Mononuclear cell (primary cell): ENCODE results near the gene DCAKD. TPM values are rescaled to one million over a fixed set of nuclear protein-coding genes. Genes with fewer than 3 reads are reported as not detected.

ENCODE experiments used
- H3K27me3 ChIP-seq: 2 replicates; pipeline ENCODE4 v1.6.0; 2011; ENCODE audit warnings: low read length, control low read depth; ENCODE audit not compliant: insufficient read depth
- H3K4me1 ChIP-seq: 2 replicates; pipeline ENCODE4 v1.5.1; 2011; ENCODE audit warnings: mild to moderate bottlenecking, low read length, control low read depth; ENCODE audit not compliant: insufficient read depth
- H3K4me3 ChIP-seq: 2 replicates; pipeline ENCODE4 v1.5.1; 2011; ENCODE audit warnings: mild to moderate bottlenecking, low read length, moderate library complexity
- H3K9me3 ChIP-seq: 2 replicates; pipeline ENCODE4 v1.5.1; 2011; ENCODE audit warnings: low read depth, mild to moderate bottlenecking, control low read depth, low read length
- total RNA-seq: library from RNA; depleted of rRNA; stranded (reverse); fragments of >200 nt; gene quantifications from one replicate; pipeline ENCODE4 v1.2.3, GENCODE V29; 2012

Gene DCAKD
- total RNA-seq, 1 donor, result 8.9 TPM

DNA sequence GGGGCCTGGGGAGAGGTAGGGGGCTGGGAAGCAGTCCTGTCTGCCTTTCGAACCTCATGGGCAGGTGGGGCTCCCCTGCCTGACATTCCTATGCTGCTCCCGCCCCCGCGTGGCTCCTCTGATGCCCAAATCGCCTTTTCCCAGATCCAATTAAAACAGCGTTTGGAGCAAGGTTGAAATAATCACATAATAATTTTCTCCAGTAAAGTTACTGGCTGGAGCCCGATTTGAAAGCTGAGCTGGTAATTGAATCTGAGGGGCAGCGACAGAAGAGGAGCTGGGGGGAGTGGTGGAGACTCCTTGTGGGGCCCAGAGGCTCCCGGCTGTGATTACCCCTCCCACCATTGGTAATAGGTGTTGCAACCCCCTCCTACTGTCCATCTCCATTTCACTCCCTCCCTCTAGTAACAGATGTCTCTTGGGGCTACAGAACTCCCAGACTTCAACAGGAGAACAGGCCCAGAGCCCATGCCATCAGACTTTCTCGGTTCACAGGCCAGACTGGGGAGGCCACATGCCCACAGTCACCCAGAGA, 44.4 kb downstream of the DCAKD start:
- Histone ChIP-seq H3K9me3 (no peaks in the 10 kb centered on the region), H3K4me3 (no peak overlapping the region), H3K4me1 (no peaks in the 10 kb centered on the region), H3K27me3 (no peaks in the 10 kb centered on the region)

DNA sequence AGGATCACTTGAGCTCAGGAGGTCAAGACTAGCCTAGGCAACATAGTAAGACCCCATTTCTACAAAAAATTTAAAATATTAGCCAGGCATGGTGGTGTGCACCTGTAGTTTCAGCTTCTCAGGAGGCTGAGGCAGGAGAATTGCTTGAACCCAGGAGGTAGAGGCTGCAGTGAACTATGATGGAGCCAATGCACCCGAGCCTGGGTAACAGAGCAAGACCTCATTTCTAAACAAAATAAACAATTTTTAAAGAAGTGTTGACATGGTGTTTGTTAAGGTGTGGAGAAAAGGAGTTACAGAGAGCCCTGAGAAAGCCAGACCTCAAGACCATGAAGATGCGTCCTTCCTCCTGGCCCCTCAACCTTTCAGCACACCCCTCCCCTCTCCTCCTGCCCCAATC, 45.7 kb downstream of the DCAKD start:
- H3K27me3 ChIP-seq, result no peaks in the 10 kb centered on the region
- no peak overlapping the region for H3K4me3 ChIP-seq
- no peaks in the 10 kb centered on the region for H3K9me3 ChIP-seq
- no peaks in the 10 kb centered on the region for H3K4me1 ChIP-seq

DNA sequence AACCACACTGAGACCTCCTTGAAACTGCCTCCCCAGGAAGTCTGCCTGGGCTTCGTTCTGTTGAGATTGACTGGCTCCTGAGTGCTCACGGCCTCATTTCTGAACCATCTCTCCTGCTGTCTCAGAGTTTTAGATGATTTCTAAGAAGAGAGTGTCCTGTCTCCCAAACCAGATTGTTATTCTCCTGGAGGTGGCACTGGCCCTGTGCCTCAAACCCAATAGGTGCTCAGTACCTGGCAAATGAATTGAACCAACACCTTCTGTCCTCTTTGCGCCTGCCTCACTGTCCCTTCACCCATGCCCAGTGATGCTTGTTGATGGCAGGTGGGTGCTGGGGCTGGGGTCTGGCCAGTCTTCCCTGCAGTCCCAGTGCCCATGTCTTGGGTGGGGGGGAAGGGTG, 47.0 kb downstream of the DCAKD start:
- Histone ChIP-seq H3K27me3 (no peaks in the 10 kb centered on the region), H3K4me1 (no peaks in the 10 kb centered on the region), H3K4me3 (no peak overlapping the region), H3K9me3 (peaks cover 3% of the 10 kb centered on the region)

DNA sequence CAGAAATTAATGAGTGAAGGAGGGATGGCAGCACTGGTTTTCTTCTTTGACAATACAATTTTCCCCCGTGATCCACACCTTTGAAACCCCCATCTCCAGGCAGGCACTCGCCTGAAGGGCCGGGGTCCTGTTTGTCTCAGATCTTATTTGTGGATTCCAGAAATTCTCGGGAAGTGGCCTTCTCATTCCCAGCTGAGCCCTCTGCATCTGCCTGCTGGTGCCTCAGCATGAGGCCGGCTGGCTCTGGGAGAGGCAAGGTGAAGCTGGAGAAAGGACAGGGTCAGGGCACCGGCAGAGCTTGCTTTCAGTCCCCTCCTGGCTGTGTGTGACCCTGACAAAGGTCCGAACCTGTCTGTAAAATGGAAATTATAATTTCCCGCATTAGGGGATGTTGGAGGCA, 47.6 kb downstream of the DCAKD start:
- H3K4me1 ChIP-seq, result no peaks in the 10 kb centered on the region
- H3K9me3 ChIP-seq, result peaks cover 5% of the 10 kb centered on the region
- no peak overlapping the region for H3K4me3 ChIP-seq
- H3K27me3 ChIP-seq, result no peaks in the 10 kb centered on the region

DNA sequence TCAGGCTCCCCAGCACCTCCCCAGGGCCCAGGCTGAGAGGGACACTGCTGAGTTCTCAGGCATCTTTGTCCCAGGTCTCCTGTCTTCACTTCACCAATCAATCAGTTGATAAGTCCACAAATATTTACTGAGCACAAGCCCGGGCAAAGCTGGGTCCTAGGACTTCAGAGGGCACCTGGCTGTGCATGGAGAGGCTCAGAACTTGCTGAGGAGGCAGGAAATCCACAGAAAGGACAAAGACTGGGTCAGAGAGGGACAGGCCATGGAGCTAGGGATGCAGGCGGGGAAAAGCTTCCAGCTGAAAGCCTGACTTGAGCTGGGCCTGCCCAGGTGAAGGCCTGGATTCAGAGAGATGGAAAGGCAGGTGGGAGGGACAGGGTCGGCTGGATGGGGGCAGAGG, 50.1 kb downstream of the DCAKD start:
- Histone ChIP-seq H3K9me3 (peaks cover 5% of the 10 kb centered on the region), H3K4me3 (no peak overlapping the region), H3K27me3 (no peaks in the 10 kb centered on the region), H3K4me1 (no peaks in the 10 kb centered on the region)

DNA sequence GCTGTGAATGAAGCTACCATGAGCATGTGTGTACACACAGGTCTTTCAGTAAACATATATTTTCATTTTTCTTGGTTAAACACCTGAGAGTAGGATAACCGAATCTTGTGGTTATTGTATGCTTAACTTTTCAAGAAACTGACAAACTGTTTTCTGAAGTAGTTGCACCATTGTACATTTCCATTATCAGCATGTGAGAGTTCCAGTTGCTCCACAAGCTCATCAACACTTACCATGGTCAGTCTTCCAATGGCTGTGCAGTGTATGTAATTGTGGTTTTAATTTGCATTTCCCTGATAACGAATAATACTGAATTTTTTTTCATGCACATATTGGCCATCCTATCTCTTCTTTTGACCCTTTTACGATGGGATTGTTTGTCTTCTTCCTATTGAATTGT, 52.0 kb downstream of the DCAKD start:
- Histone ChIP-seq H3K4me3 (no peak overlapping the region), H3K27me3 (no peaks in the 10 kb centered on the region), H3K9me3 (peaks cover 5% of the 10 kb centered on the region), H3K4me1 (no peaks in the 10 kb centered on the region)

DNA sequence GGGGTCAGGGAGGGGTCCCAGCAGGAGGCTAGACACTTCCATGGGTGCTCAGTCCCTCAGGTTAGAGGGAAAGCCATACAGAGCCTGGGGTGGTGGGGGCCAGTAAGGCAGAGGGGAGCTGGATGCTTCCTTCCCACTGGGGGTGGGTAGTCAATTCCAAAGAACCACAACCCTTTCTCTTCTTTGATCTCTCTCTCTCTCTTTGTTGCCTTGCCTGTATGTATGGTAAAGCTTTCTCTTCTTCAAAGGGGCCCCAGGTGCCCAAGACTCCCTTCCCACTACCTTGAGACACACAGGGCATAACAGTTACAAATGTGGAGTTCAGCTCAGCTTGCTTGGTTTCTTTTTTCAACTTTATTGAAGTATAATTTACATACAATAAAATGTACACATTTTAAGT, 52.8 kb downstream of the DCAKD start:
- Histone ChIP-seq H3K27me3 (no peaks in the 10 kb centered on the region), H3K9me3 (peaks cover 5% of the 10 kb centered on the region), H3K4me3 (no peak overlapping the region), H3K4me1 (no peaks in the 10 kb centered on the region)

DNA sequence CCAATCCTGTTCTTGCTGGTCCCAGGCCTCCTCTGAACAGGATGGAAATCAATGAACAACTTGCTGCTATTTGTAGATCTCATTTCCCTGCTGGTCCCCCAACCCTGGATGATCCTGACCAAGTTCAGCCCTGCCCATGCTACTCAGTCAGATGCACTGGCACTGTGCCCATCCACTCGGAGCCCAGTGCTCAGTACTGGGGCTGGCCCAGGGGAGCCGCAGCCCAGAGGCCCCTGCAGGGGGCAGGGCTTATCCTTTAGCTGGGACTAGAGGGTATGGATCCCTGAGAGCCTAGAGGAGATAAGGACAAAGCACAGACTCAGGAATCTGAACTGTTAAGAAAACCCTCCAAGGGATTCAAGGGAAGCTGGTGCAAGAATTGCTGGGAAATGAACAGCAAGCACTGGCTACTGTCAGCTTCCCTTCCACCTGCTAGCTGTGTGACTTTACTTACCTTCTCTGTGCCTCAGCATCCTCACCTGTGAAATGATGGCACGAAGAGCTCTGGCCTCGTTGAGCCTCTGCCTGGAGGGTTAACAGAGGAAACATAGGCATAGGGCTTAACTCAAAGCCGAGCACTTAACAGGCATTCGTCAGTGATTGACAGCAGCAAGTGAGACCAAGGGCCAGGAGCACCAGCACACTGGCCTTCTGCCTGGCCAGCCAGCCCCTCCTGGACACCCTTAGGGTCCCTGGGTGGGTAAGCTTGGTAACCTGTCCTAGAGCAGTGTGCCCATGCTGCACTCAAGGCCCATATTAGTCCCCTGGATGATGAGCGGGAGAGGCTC, 53.5 kb downstream of the DCAKD start:
- no peaks in the 10 kb centered on the region for H3K27me3 ChIP-seq
- H3K4me3 ChIP-seq, result no peak overlapping the region
- H3K4me1 ChIP-seq, result no peaks in the 10 kb centered on the region
- peaks cover 5% of the 10 kb centered on the region for H3K9me3 ChIP-seq

DNA sequence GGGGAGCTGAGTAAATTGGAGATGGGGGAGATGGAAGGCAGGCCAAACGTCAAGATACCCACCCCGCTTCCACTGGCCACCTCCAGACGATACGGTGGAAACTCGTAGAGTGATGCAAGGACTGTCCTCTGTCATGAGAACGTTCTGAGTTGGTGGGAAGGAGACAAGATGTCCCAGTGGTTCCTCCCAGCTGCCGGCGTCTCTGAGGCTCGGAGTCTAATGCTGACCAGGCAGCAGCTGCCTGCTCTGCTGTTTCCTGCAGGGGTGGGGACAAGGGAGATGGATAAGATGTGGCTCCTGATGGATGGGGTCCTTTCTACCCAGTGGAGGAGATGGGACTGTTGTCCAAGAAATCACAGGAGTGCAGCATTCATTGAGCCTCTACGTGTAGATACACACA, 55.1 kb downstream of the DCAKD start:
- H3K4me3 ChIP-seq, result no peak overlapping the region
- peaks cover 5% of the 10 kb centered on the region for H3K9me3 ChIP-seq
- H3K27me3 ChIP-seq, result no peaks in the 10 kb centered on the region
- no peaks in the 10 kb centered on the region for H3K4me1 ChIP-seq

DNA sequence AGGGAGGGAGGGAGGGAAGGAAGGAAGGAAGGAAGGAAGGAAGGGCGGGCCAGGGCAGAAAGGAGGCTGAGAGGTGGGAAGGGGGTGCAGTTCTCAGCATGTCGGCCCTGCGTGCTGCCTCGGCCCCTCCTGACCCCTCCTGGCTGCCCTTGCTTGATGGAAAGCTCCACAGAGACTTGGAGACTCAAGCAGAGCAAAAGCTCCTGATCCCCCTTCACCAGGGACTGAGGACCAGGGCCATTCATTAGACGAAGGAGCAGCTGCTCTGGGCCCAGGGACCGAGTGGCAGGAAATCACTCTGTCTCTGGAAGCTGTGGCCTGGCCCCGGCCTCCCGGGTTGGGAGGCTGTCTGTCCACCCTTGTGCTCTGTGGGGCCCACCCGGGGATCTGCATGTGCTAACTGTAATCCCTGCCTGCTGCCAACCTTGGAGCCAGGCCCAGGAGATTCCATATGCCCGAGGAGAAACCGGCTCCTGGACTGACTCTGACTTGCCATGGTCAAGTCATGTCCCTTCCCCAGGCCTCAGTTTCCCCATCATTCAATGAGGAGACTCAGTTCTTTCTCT, 55.9 kb downstream of the DCAKD start:
- Histone ChIP-seq H3K4me1 (no peaks in the 10 kb centered on the region), H3K4me3 (no peak overlapping the region), H3K27me3 (no peaks in the 10 kb centered on the region), H3K9me3 (peaks cover 5% of the 10 kb centered on the region)

DNA sequence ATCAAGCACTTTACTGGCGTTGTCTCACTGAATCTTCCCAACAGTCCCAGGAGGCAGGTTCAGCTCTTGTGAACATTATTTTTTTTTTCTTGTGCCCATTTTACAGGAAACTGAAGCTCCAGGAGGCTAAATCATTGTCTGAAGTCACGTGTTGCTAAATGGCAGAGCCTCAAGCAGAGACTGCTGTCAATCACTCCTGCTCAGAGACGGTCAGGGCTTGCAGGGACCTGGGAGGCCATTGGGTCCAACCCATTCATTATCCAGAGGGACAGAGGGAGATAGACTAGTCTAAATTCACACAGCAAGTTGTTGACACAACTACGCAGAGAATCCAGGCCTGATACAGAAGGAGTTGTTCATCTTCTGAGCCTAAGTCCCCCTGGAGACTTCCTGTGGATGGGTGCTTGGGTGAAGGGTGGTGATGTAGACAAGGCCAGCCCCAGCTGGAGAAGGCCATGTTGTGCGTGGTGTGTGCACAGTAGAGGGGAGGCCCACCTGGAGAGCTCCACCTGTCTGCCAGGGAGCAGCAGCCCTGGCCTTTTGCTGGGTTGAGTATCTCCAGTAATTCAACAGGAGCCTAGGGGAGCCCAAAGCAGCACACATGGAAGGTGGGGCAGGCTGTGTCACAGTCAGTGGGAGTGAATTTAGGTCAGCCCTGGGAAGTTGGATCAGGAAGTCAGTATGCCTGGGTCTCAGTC, 59.0 kb downstream of the DCAKD start:
- Histone ChIP-seq H3K9me3 (no peaks in the 10 kb centered on the region), H3K27me3 (peaks cover 13% of the 10 kb centered on the region), H3K4me3 (no peak overlapping the region), H3K4me1 (no peaks in the 10 kb centered on the region)

DNA sequence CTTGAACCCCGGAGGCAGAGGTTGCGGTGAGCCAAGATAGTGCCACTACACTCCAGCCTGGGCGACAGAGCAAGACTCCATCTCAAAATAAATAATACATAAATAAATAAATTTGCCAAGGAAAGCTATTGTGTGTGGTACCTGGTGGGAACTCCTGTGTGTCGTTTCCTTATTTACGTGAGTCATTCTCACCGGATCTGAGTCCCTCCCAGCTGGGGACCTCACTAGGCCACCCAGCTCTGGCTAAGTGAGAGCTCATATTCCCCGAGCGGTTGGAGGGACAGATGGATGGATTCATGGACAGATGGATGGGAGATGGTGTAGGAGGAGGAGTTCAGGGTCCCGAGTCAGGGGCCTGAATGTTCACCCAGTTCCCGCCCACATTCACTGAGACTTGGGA, 60.4 kb downstream of the DCAKD start:
- Histone ChIP-seq H3K9me3 (no peaks in the 10 kb centered on the region), H3K4me3 (no peak overlapping the region), H3K27me3 (peaks cover 26% of the 10 kb centered on the region), H3K4me1 (no peaks in the 10 kb centered on the region)

DNA sequence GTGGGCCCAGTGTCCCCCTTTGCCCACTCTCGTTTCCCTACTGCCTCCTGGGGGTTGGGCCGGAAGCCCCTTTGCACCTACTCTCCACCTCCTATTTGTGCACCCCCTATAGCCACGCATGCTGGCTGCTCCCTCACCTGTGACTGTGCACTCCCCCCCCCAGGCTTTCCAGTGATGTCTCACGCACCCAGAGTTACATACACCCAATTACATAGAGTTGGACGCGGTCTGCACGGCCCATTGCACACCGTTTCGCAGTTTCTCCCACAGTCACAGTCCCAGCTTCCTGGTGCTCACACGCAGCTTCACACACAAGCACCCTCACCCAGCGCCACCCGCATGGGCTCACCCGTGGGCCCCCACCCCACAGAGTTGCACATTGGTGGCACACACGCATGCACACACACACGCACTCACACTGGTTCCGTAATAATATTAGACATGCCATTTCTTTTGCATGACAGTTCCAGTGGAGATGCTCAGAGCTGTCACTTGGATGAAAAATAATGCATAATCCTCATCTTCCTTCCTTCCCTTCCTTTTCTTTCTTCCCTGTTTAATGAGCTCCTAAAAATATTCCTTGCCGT, 61.8 kb downstream of the DCAKD start:
- Histone ChIP-seq H3K4me3 (no peak overlapping the region), H3K27me3 (peaks cover 33% of the 10 kb centered on the region), H3K9me3 (no peaks in the 10 kb centered on the region), H3K4me1 (no peaks in the 10 kb centered on the region)

DNA sequence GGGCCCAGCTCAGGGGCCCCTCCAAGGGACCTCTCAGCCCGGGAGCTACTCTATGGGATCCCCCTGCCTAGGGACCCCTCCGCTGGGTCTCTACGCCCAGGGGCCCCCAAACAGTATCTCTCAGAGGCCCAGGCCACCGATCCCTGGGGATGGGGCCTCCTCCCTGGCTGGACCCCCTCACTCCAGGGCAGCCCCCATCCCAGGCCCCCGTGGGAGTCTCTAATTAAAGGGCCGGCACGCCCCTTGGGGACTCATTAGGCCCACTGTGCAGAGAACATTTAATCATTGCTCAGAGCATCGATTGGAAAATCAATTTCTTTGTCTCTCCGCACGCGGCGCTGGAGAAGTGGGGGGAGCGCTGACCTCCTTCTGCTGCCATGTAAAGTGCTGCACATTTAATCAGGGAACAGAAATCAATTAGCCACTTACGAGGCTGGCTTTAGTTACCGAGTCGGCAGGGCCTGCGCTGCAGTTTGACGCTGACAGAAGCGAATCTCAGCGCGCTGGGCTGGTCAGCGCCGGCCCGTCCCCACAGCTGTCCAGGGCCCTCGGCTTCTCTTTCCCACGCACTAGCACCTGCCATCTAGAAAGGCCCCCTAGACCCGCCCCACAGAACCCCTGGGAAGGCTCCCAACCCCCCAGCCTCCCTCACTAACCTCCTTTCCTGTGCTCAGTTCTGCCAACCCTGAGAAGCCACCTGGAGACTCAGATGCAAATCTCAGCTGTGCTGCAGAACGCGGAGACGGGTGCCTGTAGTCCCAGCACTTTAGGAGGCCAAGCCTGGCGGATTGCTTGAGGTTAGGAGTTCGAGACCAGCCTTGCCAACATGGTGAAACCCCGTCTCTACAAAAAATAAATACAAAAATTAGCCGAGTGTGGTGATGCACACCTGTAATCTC, 63.1 kb downstream of the DCAKD start:
- H3K27me3 ChIP-seq, result peaks cover 33% of the 10 kb centered on the region
- H3K4me1 ChIP-seq, result no peaks in the 10 kb centered on the region
- no peak overlapping the region for H3K4me3 ChIP-seq
- no peaks in the 10 kb centered on the region for H3K9me3 ChIP-seq
